Bronchial epithelial cell (primary cell): ENCODE data around the gene MS4A4E. TPM values are rescaled to one million over a fixed set of nuclear protein-coding genes. Genes with fewer than 3 reads are reported as not detected.
"Not testable (repeated sequence)": the region's sequence is repeated elsewhere in the genome, so short reads cannot be mapped to it uniquely, and the experiment has no call there.

ENCODE experiments used
- DNase-seq: peaks from one replicate; pipeline ENCODE4 v3.0.0-alpha.2; 2010; ENCODE audit warnings: low read depth
- FAIRE-seq: peaks from 2 replicates; lab custom pipeline; 2011; peaks lifted over from hg19 to GRCh38; lab: Jason Lieb, UNC
- H3K27me3 ChIP-seq: 2 replicates; pipeline ENCODE4 v1.5.1; 2011; ENCODE audit warnings: low read length; ENCODE audit not compliant: control insufficient read depth, insufficient read depth
- H3K36me3 ChIP-seq: 2 replicates; pipeline ENCODE4 v1.5.1; 2011; ENCODE audit warnings: low read length; ENCODE audit not compliant: control insufficient read depth, insufficient read depth
- H3K4me3 ChIP-seq: 2 replicates; pipeline ENCODE4 v1.5.1; 2011; ENCODE audit warnings: mild to moderate bottlenecking, low read depth, low read length, control low read depth
- total RNA-seq: library from RNA; depleted of rRNA; stranded (reverse); fragments of >200 nt; gene quantifications from 2 replicates; pipeline ENCODE4 v1.2.1, GENCODE V29; 2014
- TF ChIP-seq, protein P1 (sequence below): IDR thresholded peaks from 2 replicates; pipeline ENCODE4 v1.5.1; 2011; ENCODE audit warnings: mild to moderate bottlenecking, moderate library complexity, low read length, control low read depth, inconsistent platforms; ENCODE audit not compliant: insufficient read depth, severe bottlenecking

Gene MS4A4E
- total RNA-seq: not detected in 2 replicates

DNA sequence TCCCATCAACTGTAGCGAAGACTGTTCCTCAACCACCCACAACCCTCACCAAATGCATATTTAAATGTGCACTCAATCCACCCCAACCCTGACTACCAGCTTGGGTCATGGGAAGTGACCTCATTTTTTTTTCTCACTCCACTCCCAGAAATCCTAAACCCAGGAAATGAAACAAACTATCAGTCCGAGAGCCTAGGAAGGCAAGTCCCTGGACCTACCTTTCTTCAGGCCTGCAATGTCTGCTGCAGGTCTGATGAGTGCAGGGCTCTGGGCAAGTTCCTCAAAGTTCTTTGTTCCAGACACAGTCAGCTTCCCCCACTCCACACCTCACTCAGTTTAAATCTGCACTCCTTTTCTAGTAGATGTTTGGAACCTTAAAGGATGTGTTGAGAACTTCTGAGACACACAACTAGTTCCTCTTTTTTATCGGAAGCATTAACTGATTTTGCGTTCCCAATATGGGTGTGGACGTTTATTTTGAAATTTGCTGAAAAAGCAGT, at the start of gene MS4A4E:
Gene MS4A4E, minus strand, starts transcription at position 398 of the 500 bp plus-strand sequence. CDS start 13,082 bp downstream, outside the sequence.
- Histone ChIP-seq H3K36me3 (no peaks in the 10 kb centered on the region), H3K27me3 (no peaks in the 10 kb centered on the region), H3K4me3 (no peak within 1 kb of the TSS)
- TF ChIP-seq, protein P1, sequence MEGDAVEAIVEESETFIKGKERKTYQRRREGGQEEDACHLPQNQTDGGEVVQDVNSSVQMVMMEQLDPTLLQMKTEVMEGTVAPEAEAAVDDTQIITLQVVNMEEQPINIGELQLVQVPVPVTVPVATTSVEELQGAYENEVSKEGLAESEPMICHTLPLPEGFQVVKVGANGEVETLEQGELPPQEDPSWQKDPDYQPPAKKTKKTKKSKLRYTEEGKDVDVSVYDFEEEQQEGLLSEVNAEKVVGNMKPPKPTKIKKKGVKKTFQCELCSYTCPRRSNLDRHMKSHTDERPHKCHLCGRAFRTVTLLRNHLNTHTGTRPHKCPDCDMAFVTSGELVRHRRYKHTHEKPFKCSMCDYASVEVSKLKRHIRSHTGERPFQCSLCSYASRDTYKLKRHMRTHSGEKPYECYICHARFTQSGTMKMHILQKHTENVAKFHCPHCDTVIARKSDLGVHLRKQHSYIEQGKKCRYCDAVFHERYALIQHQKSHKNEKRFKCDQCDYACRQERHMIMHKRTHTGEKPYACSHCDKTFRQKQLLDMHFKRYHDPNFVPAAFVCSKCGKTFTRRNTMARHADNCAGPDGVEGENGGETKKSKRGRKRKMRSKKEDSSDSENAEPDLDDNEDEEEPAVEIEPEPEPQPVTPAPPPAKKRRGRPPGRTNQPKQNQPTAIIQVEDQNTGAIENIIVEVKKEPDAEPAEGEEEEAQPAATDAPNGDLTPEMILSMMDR: no peak
- FAIRE-seq (no peak), DNase-seq (no peak)

DNA sequence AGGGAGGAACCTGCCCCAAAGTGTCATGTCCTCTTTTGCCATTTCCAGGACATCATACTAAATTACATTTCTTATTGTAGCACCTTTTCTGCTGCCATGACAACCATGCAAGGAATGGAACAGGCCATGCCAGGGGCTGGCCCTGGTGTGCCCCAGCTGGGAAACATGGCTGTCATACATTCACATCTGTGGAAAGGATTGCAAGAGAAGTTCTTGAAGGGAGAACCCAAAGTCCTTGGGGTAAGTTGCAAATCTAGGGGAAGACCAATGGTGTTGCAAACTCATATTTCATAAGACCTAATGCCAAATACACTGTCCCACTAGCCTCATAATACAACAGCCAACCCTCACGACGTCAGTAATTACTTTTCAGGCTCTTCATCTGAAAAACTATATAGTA, 49.2 kb upstream of the MS4A4E start:
- FAIRE-seq: no peak
- no peak for DNase-seq
- Histone ChIP-seq H3K36me3 (no peaks in the 10 kb centered on the region), H3K4me3 (no peak overlapping the region), H3K27me3 (no peaks in the 10 kb centered on the region)
- TF ChIP-seq, protein P1: no peak

DNA sequence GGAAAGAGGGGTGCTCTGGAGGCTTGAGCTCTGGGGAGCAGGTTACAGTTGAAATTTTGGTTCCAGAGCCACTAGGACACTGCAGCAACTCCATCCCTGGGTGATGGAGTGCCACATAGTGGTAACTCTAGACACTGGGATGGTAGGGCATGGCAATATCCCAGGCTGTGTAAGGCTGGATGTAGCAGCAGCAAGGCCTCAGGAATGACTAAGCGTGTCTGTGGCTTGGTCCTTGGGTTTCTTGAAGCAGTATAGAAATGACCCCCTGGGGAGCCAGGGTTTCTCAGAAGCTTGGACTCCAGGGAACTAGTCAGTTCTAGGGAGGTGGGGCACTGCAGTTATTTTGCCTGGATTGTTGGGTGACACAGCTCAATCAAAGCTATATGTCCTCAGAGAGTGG, 45.6 kb upstream of the MS4A4E start:
- Histone ChIP-seq H3K36me3 (no peaks in the 10 kb centered on the region), H3K4me3 (no peak overlapping the region), H3K27me3 (no peaks in the 10 kb centered on the region)
- FAIRE-seq: no peak
- TF ChIP-seq, protein P1: no peak
- no peak for DNase-seq

DNA sequence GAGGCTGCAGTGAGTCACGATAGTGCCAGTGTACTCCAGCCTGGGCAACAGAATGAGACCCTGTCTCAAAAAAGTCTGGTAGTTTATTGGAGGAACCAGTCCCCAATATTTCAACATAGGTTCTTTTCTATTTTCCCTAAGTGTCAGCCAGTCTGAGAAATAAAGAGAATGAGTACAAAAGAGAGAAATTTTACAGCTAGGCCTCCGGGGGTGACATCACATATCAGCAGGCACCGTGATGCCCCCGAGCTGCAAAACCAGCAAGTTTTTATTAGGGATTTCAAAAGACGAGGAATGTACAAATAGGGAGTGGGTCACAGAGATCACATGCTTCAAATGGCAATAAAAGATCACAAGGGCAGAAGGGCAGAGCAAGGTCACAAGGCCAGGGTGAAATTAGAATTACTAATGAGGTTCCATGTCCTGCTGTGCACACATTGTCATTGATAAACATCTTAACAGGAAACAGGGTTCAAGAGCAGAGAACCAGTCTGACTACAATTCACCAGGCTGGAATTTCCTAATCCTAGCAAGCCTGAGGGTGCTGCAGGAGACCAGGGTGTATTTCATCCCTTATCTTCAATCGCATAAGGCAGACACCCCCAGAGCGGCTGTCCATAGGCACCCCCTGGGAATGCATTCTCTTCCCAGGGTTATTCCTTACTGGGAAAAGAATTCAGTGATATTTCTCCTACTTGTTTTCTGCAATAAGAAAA, 42.6 kb upstream of the MS4A4E start:
- not testable (repeated sequence) for H3K36me3 ChIP-seq, H3K4me3 ChIP-seq, H3K27me3 ChIP-seq, DNase-seq, FAIRE-seq

DNA sequence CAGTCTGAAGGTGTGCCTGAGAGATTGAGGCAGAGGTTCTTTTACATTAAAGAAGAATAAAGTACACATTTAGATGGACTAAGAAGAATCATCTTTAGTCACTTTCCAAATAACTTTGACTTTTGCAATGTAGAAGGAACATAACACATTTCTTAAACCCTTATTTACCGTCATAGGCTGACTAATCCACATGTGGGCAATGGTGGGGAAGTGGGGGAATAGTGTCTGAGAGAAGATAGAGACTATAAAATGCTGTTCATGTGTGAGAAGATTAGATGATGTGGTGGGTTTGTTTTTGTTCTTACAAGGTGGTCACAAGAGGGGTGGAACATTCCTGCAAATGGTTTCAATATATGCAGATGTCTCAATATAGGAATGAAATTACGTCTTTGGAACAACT, 39.3 kb upstream of the MS4A4E start:
- H3K4me3 ChIP-seq: no peak overlapping the region
- TF ChIP-seq, protein P1: no peak
- no peaks in the 10 kb centered on the region for H3K36me3 ChIP-seq
- H3K27me3 ChIP-seq: no peaks in the 10 kb centered on the region
- FAIRE-seq (no peak), DNase-seq (no peak)

DNA sequence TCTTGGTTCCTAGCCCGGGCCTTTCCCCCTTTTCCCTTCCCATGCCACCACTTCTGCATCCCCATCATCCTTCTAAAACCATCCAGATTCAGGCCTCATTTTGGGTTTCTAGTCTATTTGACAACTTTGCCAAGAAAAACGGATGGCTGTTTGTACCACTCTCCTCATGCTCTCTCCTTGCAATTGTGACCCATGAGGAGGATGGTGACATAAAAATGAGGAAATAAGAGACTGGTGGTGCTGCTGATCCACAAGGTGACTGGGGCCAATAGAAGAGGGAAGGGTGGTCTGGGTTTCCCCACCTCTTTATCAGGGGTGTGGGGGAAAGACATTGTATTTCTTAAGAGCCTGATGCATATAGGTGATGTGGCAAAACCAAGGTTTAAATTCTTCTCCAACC, 38.5 kb upstream of the MS4A4E start:
- no peak overlapping the region for H3K4me3 ChIP-seq
- TF ChIP-seq, protein P1: no peak

More for the DNA sequence above, 38.5 kb upstream of the MS4A4E start:
- H3K27me3 ChIP-seq: no peaks in the 10 kb centered on the region
- FAIRE-seq (no peak), DNase-seq (no peak)
- H3K36me3 ChIP-seq: no peaks in the 10 kb centered on the region
